Neural cell (in vitro differentiated cells): ENCODE data around the gene BLVRB. TPM values are rescaled to one million over a fixed set of nuclear protein-coding genes. Genes with fewer than 3 reads are reported as not detected.

ENCODE experiments used
- H2AFZ ChIP-seq: fragments of 200-600, 300-800 bp; sonication (generic), shearing (Covaris generic); 2 replicates; pipeline ENCODE4 v1.6.0; 2014; ENCODE audit warnings: low read depth, mild to moderate bottlenecking, antibody characterized with exemption, low read length, moderate library complexity
- H3F3A ChIP-seq: fragments of 200-600 bp; shearing (Covaris generic); 2 replicates; pipeline ENCODE4 v1.6.1; 2016; ENCODE audit warnings: mild to moderate bottlenecking, moderate library complexity, mixed read lengths, antibody characterized with exemption, low read length; ENCODE audit not compliant: insufficient read depth, poor library complexity, severe bottlenecking
- H3K27ac ChIP-seq: fragments of 200-600, 300-800 bp; sonication (generic), shearing (Covaris generic); 2 replicates; pipeline ENCODE4 v1.5.1; 2014; ENCODE audit warnings: mild to moderate bottlenecking, low read length, moderate library complexity
- H3K27me3 ChIP-seq: fragments of 300-800, 200-600 bp; sonication (generic), shearing (Covaris generic); 2 replicates; pipeline ENCODE4 v1.6.0; 2014; ENCODE audit warnings: mild to moderate bottlenecking, low read depth, low read length, moderate library complexity; ENCODE audit not compliant: insufficient read depth
- H3K36me3 ChIP-seq: fragments of 300-800, 200-600 bp; sonication (generic), shearing (Covaris generic); 2 replicates; pipeline ENCODE4 v1.5.1; 2014; ENCODE audit warnings: mild to moderate bottlenecking, antibody characterized with exemption, low read length, moderate library complexity; ENCODE audit not compliant: insufficient read depth
- H3K4me2 ChIP-seq: fragments of 300-800, 200-600 bp; sonication (generic), shearing (Covaris generic); 2 replicates; pipeline ENCODE4 v1.6.0; 2014; ENCODE audit warnings: mild to moderate bottlenecking, low read length
- H3K4me3 ChIP-seq: fragments of 300-800, 200-600 bp; sonication (generic), shearing (Covaris generic); 2 replicates; pipeline ENCODE4 v1.5.1; 2014; ENCODE audit warnings: mild to moderate bottlenecking, low read length, moderate library complexity
- H3K79me2 ChIP-seq: fragments of 200-600 bp; shearing (Covaris generic); replicated peaks from 2 replicates; pipeline ENCODE4 v1.6.0; 2014; ENCODE audit warnings: mild to moderate bottlenecking, low read length, moderate library complexity; ENCODE audit not compliant: insufficient read depth
- H3K9ac ChIP-seq: fragments of 300-800, 200-600 bp; sonication (generic), shearing (Covaris generic); 2 replicates; pipeline ENCODE4 v1.6.1; 2016; ENCODE audit warnings: mild to moderate bottlenecking, low read length, mixed read lengths
- H3K9me2 ChIP-seq: fragments of 200-600 bp; shearing (Covaris generic); 2 replicates; pipeline ENCODE4 v1.6.1; 2016; ENCODE audit warnings: mild to moderate bottlenecking, low read length, mixed read lengths; ENCODE audit not compliant: insufficient read depth
- H3K9me3 ChIP-seq: fragments of 200-600, 300-800 bp; sonication (generic), shearing (Covaris generic); 2 replicates; pipeline ENCODE4 v1.6.1; 2016; ENCODE audit warnings: mild to moderate bottlenecking, mixed run types, low read length, moderate library complexity, mixed read lengths
- H4K20me1 ChIP-seq: fragments of 200-600 bp; shearing (Covaris generic); 2 replicates; pipeline ENCODE4 v1.6.1; 2016; ENCODE audit warnings: mild to moderate bottlenecking, mixed run types; ENCODE audit not compliant: insufficient read depth
- EP300 ChIP-seq: fragments of 450-650 bp; conservative IDR thresholded peaks from 2 replicates; pipeline ENCODE4 v1.6.1; 2014; ENCODE audit warnings: antibody characterized with exemption, mild to moderate bottlenecking, moderate library complexity; ENCODE audit not compliant: poor library complexity, severe bottlenecking
- EZH2 ChIP-seq: fragments of 200-600, 300-800 bp; shearing (Covaris generic), sonication (generic); IDR thresholded peaks from 2 replicates; pipeline ENCODE4 v1.6.1; 2014; ENCODE audit warnings: antibody characterized with exemption, low read length, borderline replicate concordance, mild to moderate bottlenecking; ENCODE audit not compliant: insufficient read depth, poor library complexity, severe bottlenecking
- MXI1 ChIP-seq: fragments of 450-650 bp; conservative IDR thresholded peaks from 2 replicates; pipeline ENCODE4 v1.6.1; 2014; ENCODE audit warnings: antibody characterized with exemption, mild to moderate bottlenecking; ENCODE audit not compliant: poor library complexity, severe bottlenecking
- POLR2AphosphoS5 ChIP-seq: IDR thresholded peaks from 2 replicates; pipeline ENCODE4 v1.6.1; 2012
- RAD21 ChIP-seq: fragments of 450-650 bp; conservative IDR thresholded peaks from 2 replicates; pipeline ENCODE4 v1.6.1; 2014; ENCODE audit warnings: antibody characterized with exemption, mild to moderate bottlenecking, moderate library complexity
- REST ChIP-seq: IDR thresholded peaks from 2 replicates; pipeline ENCODE4 v1.6.1; 2012; ENCODE audit warnings: borderline replicate concordance
- SMC3 ChIP-seq: fragments of 450-650 bp; conservative IDR thresholded peaks from 2 replicates; pipeline ENCODE4 v1.6.1; 2014; ENCODE audit warnings: antibody characterized with exemption, mild to moderate bottlenecking, moderate library complexity; ENCODE audit not compliant: poor library complexity
- TAF1 ChIP-seq: IDR thresholded peaks from 2 replicates; pipeline ENCODE4 v1.6.1; 2012; ENCODE audit warnings: low read depth
- polyA plus RNA-seq: library from polyadenylated mRNA; depleted of rRNA; stranded (reverse); fragments of >200 nt; gene quantifications from 2 replicates; pipeline ENCODE4 v1.2.3, GENCODE V29; 2014
- TF ChIP-seq, protein P1 (sequence below): fragments of 450-650 bp; IDR thresholded peaks from 2 replicates; pipeline ENCODE4 v1.5.1; 2014; ENCODE audit warnings: antibody characterized with exemption, mild to moderate bottlenecking, moderate library complexity; ENCODE audit not compliant: poor library complexity, severe bottlenecking

The BLVRB gene
- polyA plus RNA-seq, 1 donor from 2014 or later = 9.9 TPM

GRCh38 chr19:40412866-40413265, 52.7 kb downstream of the BLVRB start:
- H3K4me3 ChIP-seq = no peak overlapping the region
- TF ChIP-seq MXI1 (no peak), TAF1 (no peak), EZH2 (no peak)
- H3K27me3 ChIP-seq = no peaks in the 10 kb centered on the region
- no peak overlapping the region for H3K27ac ChIP-seq
- H3F3A ChIP-seq = no peaks in the 10 kb centered on the region
- H2AFZ ChIP-seq = no peak overlapping the region
- no peaks in the 10 kb centered on the region for H3K36me3 ChIP-seq
- no peak overlapping the region for H3K9ac ChIP-seq
- H3K9me2 ChIP-seq = no peaks in the 10 kb centered on the region
- no peaks in the 10 kb centered on the region for H3K9me3 ChIP-seq
- no peaks in the 10 kb centered on the region for H3K79me2 ChIP-seq
- H4K20me1 ChIP-seq = no peaks in the 10 kb centered on the region
- H3K4me2 ChIP-seq = no peak overlapping the region

GRCh38 chr19:40411958-40412499, 53.5 kb downstream of the BLVRB start:
- no peak overlapping the region for H3K27ac ChIP-seq
- TF ChIP-seq RAD21 = no peak
- no peak for TF ChIP-seq SMC3
- TF ChIP-seq EP300 = no peak
- no peak for TF ChIP-seq POLR2AphosphoS5
- no peak for TF ChIP-seq EZH2
- no peak for TF ChIP-seq TAF1
- no peak for TF ChIP-seq REST
- TF ChIP-seq, protein P1, sequence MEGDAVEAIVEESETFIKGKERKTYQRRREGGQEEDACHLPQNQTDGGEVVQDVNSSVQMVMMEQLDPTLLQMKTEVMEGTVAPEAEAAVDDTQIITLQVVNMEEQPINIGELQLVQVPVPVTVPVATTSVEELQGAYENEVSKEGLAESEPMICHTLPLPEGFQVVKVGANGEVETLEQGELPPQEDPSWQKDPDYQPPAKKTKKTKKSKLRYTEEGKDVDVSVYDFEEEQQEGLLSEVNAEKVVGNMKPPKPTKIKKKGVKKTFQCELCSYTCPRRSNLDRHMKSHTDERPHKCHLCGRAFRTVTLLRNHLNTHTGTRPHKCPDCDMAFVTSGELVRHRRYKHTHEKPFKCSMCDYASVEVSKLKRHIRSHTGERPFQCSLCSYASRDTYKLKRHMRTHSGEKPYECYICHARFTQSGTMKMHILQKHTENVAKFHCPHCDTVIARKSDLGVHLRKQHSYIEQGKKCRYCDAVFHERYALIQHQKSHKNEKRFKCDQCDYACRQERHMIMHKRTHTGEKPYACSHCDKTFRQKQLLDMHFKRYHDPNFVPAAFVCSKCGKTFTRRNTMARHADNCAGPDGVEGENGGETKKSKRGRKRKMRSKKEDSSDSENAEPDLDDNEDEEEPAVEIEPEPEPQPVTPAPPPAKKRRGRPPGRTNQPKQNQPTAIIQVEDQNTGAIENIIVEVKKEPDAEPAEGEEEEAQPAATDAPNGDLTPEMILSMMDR = no peak
- no peak for TF ChIP-seq MXI1

More at GRCh38 chr19:40411958-40412499, 53.5 kb downstream of the BLVRB start:
- Histone ChIP-seq H3K4me2 (no peak overlapping the region), H3K79me2 (no peaks in the 10 kb centered on the region), H3K9me3 (no peaks in the 10 kb centered on the region), H3K36me3 (no peaks in the 10 kb centered on the region), H3K9me2 (no peaks in the 10 kb centered on the region), H3K27me3 (no peaks in the 10 kb centered on the region), H3F3A (no peaks in the 10 kb centered on the region), H2AFZ (no peak overlapping the region), H4K20me1 (no peaks in the 10 kb centered on the region), H3K9ac (no peak overlapping the region), H3K4me3 (no peak overlapping the region)
